ENCODE data around the gene SNAI3. TPM values are rescaled to one million over a fixed set of nuclear protein-coding genes. Genes with fewer than 3 reads are reported as not detected.
"Not testable (repeated sequence)": the region's sequence is repeated elsewhere in the genome, so short reads cannot be mapped to it uniquely, and the experiment has no call there.

Gene SNAI3
- total RNA-seq, 1 experiment from 2014 or later: 1.4 TPM

GRCh38 chr16:88678224-88678979 is 7.9 kb downstream of the SNAI3 start:
- H3K4me1 ChIP-seq (ENCODE audit: low read length): peaks cover 20% of the 10 kb centered on the region
- no peaks in the 10 kb centered on the region for H3K36me3 ChIP-seq (ENCODE audit: insufficient read depth, low read length)
- H3K9me2 ChIP-seq (replicated peaks; ENCODE audit: insufficient read depth, low read length): no peaks in the 10 kb centered on the region
- H3K9me3 ChIP-seq (ENCODE audit: low read length): no peaks in the 10 kb centered on the region
- H3K27me3 ChIP-seq (ENCODE audit: low read length): no peaks in the 10 kb centered on the region
- H3K4me3 ChIP-seq (ENCODE audit: low read length): no peak overlapping the region
- H3K79me2 ChIP-seq (ENCODE audit: low read length): no peaks in the 10 kb centered on the region
- DNase-seq: no peak
- H3K9ac ChIP-seq (ENCODE audit: low read length): no peak overlapping the region
- H3K4me2 ChIP-seq (ENCODE audit: low read depth, low read length, poor library complexity, severe bottlenecking): no peak overlapping the region
- no peak overlapping the region for H3K27ac ChIP-seq (ENCODE audit: low read length)
- no peak overlapping the region for H2AFZ ChIP-seq (ENCODE audit: low read length)
- H4K20me1 ChIP-seq (ENCODE audit: insufficient read depth, low read depth, low read length): no peaks in the 10 kb centered on the region

GRCh38 chr16:88677721-88678120 is 8.6 kb downstream of the SNAI3 start:
- no peak for DNase-seq
- Histone ChIP-seq H4K20me1 (ENCODE audit: insufficient read depth, low read depth, low read length) (no peaks in the 10 kb centered on the region), H3K27me3 (ENCODE audit: low read length) (no peaks in the 10 kb centered on the region), H3K36me3 (ENCODE audit: insufficient read depth, low read length) (no peaks in the 10 kb centered on the region), H3K27ac (ENCODE audit: low read length) (no peak overlapping the region), H3K4me3 (ENCODE audit: low read length) (no peak overlapping the region), H3K79me2 (ENCODE audit: low read length) (no peaks in the 10 kb centered on the region), H3K9ac (ENCODE audit: low read length) (no peak overlapping the region), H3K4me2 (ENCODE audit: low read depth, low read length, poor library complexity, severe bottlenecking) (no peak overlapping the region), H3K9me2 (replicated peaks; ENCODE audit: insufficient read depth, low read length) (no peaks in the 10 kb centered on the region), H2AFZ (ENCODE audit: low read length) (no peak overlapping the region), H3K4me1 (ENCODE audit: low read length) (peaks cover 20% of the 10 kb centered on the region), H3K9me3 (ENCODE audit: low read length) (no peaks in the 10 kb centered on the region)

GRCh38 chr16:88676502-88677242 is 9.6 kb downstream of the SNAI3 start:
- Histone ChIP-seq H2AFZ (ENCODE audit: low read length) (no peak overlapping the region), H3K9ac (ENCODE audit: low read length) (no peak overlapping the region), H3K36me3 (ENCODE audit: insufficient read depth, low read length) (no peaks in the 10 kb centered on the region), H3K4me1 (ENCODE audit: low read length) (peaks cover 11% of the 10 kb centered on the region), H3K9me2 (replicated peaks; ENCODE audit: insufficient read depth, low read length) (no peaks in the 10 kb centered on the region), H3K4me3 (ENCODE audit: low read length) (no peak overlapping the region), H3K4me2 (ENCODE audit: low read depth, low read length, poor library complexity, severe bottlenecking) (no peak overlapping the region), H3K27me3 (ENCODE audit: low read length) (no peaks in the 10 kb centered on the region), H3K9me3 (ENCODE audit: low read length) (no peaks in the 10 kb centered on the region), H3K79me2 (ENCODE audit: low read length) (no peaks in the 10 kb centered on the region), H3K27ac (ENCODE audit: low read length) (no peak overlapping the region), H4K20me1 (ENCODE audit: insufficient read depth, low read depth, low read length) (no peaks in the 10 kb centered on the region)
- DNase-seq: no peak

- DNase-seq: no peak
- Histone ChIP-seq H3K4me1 (ENCODE audit: low read length) (no peaks in the 10 kb centered on the region), H3K4me3 (ENCODE audit: low read length) (no peak overlapping the region), H3K79me2 (ENCODE audit: low read length) (no peaks in the 10 kb centered on the region), H4K20me1 (ENCODE audit: insufficient read depth, low read depth, low read length) (no peaks in the 10 kb centered on the region), H3K27ac (ENCODE audit: low read length) (no peak overlapping the region), H3K9ac (ENCODE audit: low read length) (no peak overlapping the region), H3K27me3 (ENCODE audit: low read length) (no peaks in the 10 kb centered on the region), H3K36me3 (ENCODE audit: insufficient read depth, low read length) (no peaks in the 10 kb centered on the region), H3K9me3 (ENCODE audit: low read length) (no peaks in the 10 kb centered on the region), H2AFZ (ENCODE audit: low read length) (no peak overlapping the region), H3K9me2 (replicated peaks; ENCODE audit: insufficient read depth, low read length) (no peaks in the 10 kb centered on the region), H3K4me2 (ENCODE audit: low read depth, low read length, poor library complexity, severe bottlenecking) (no peak overlapping the region)
Observed at GRCh38 chr16:88673716-88674379, 12.5 kb downstream of the SNAI3 start.

- no peak overlapping the region for H3K27ac ChIP-seq (ENCODE audit: low read length)
- H3K4me1 ChIP-seq (ENCODE audit: low read length): no peaks in the 10 kb centered on the region
- no peaks in the 10 kb centered on the region for H3K9me3 ChIP-seq (ENCODE audit: low read length)
- no peaks in the 10 kb centered on the region for H3K9me2 ChIP-seq (replicated peaks; ENCODE audit: insufficient read depth, low read length)
- no peak overlapping the region for H3K4me2 ChIP-seq (ENCODE audit: low read depth, low read length, poor library complexity, severe bottlenecking)
- no peaks in the 10 kb centered on the region for H3K36me3 ChIP-seq (ENCODE audit: insufficient read depth, low read length)
- H3K4me3 ChIP-seq (ENCODE audit: low read length): no peak overlapping the region
- no peak for DNase-seq
- H3K79me2 ChIP-seq (ENCODE audit: low read length): no peaks in the 10 kb centered on the region
- H3K27me3 ChIP-seq (ENCODE audit: low read length): no peaks in the 10 kb centered on the region
- no peak overlapping the region for H3K9ac ChIP-seq (ENCODE audit: low read length)
- H4K20me1 ChIP-seq (ENCODE audit: insufficient read depth, low read depth, low read length): no peaks in the 10 kb centered on the region
- no peak overlapping the region for H2AFZ ChIP-seq (ENCODE audit: low read length)
Observed at GRCh38 chr16:88672776-88673175, 13.5 kb downstream of the SNAI3 start.

GRCh38 chr16:88671806-88672205 is 14.5 kb downstream of the SNAI3 start:
- Histone ChIP-seq H3K36me3 (ENCODE audit: insufficient read depth, low read length) (no peaks in the 10 kb centered on the region), H3K9me2 (replicated peaks; ENCODE audit: insufficient read depth, low read length) (no peaks in the 10 kb centered on the region), H3K4me1 (ENCODE audit: low read length) (no peaks in the 10 kb centered on the region), H4K20me1 (ENCODE audit: insufficient read depth, low read depth, low read length) (no peaks in the 10 kb centered on the region), H2AFZ (ENCODE audit: low read length) (no peak overlapping the region), H3K4me3 (ENCODE audit: low read length) (no peak overlapping the region), H3K9me3 (ENCODE audit: low read length) (no peaks in the 10 kb centered on the region), H3K9ac (ENCODE audit: low read length) (no peak overlapping the region), H3K4me2 (ENCODE audit: low read depth, low read length, poor library complexity, severe bottlenecking) (no peak overlapping the region), H3K27me3 (ENCODE audit: low read length) (no peaks in the 10 kb centered on the region), H3K27ac (ENCODE audit: low read length) (no peak overlapping the region), H3K79me2 (ENCODE audit: low read length) (no peaks in the 10 kb centered on the region)
- DNase-seq: no peak

GRCh38 chr16:88669980-88670379 is 16.3 kb downstream of the SNAI3 start:
- no peaks in the 10 kb centered on the region for H3K79me2 ChIP-seq (ENCODE audit: low read length)
- H4K20me1 ChIP-seq (ENCODE audit: insufficient read depth, low read depth, low read length): no peaks in the 10 kb centered on the region
- no peak overlapping the region for H3K4me3 ChIP-seq (ENCODE audit: low read length)
- no peak overlapping the region for H3K4me2 ChIP-seq (ENCODE audit: low read depth, low read length, poor library complexity, severe bottlenecking)
- no peak overlapping the region for H3K9ac ChIP-seq (ENCODE audit: low read length)
- DNase-seq: no peak
- no peaks in the 10 kb centered on the region for H3K9me3 ChIP-seq (ENCODE audit: low read length)
- H3K27ac ChIP-seq (ENCODE audit: low read length): no peak overlapping the region
- H3K9me2 ChIP-seq (replicated peaks; ENCODE audit: insufficient read depth, low read length): no peaks in the 10 kb centered on the region
- no peaks in the 10 kb centered on the region for H3K27me3 ChIP-seq (ENCODE audit: low read length)
- peaks cover 8% of the 10 kb centered on the region for H3K4me1 ChIP-seq (ENCODE audit: low read length)
- H2AFZ ChIP-seq (ENCODE audit: low read length): no peak overlapping the region
- no peaks in the 10 kb centered on the region for H3K36me3 ChIP-seq (ENCODE audit: insufficient read depth, low read length)

GRCh38 chr16:88669493-88669892 is 16.8 kb downstream of the SNAI3 start:
- H3K9ac ChIP-seq (ENCODE audit: low read length): not testable (repeated sequence)
- H3K4me1 ChIP-seq (ENCODE audit: low read length): peaks cover 12% of the 10 kb centered on the region

More at GRCh38 chr16:88669493-88669892, 16.8 kb downstream of the SNAI3 start:
- H3K36me3 ChIP-seq (ENCODE audit: insufficient read depth, low read length); H3K27me3 ChIP-seq (ENCODE audit: low read length); H3K27ac ChIP-seq (ENCODE audit: low read length); H3K4me2 ChIP-seq (ENCODE audit: low read depth, low read length, poor library complexity, severe bottlenecking); H2AFZ ChIP-seq (ENCODE audit: low read length); H3K9me3 ChIP-seq (ENCODE audit: low read length); H3K9me2 ChIP-seq (replicated peaks; ENCODE audit: insufficient read depth, low read length); H3K79me2 ChIP-seq (ENCODE audit: low read length); DNase-seq; H3K4me3 ChIP-seq (ENCODE audit: low read length); H4K20me1 ChIP-seq (ENCODE audit: insufficient read depth, low read depth, low read length): not testable (repeated sequence)

Measured in Karpas-422 (cell line).